GM21447 (cell line): ENCODE results near the gene ARSB.

Experiments used
- ATAC-seq: cut with Tn5 transposase; IDR thresholded peaks from one replicate; pipeline ENCODE4 v1.9.1; 2021; ENCODE audit not compliant: unreplicated experiment

The ARSB gene

GRCh38 chr5:78731884-78732283, 253.2 kb downstream of the ARSB start:
- ATAC-seq: no peak

- no peak for ATAC-seq
Measured at GRCh38 chr5:78730300-78731094, 254.6 kb downstream of the ARSB start.

GRCh38 chr5:78727786-78728761, 257.0 kb downstream of the ARSB start:
- peak; percentile 89 for ATAC-seq
